ENCODE data around the gene NR6A1. TPM values are rescaled to one million over a fixed set of nuclear protein-coding genes. Genes with fewer than 3 reads are reported as not detected.

The NR6A1 gene
- total RNA-seq, 1 donor from 2014 or later: 302 TPM

DNA sequence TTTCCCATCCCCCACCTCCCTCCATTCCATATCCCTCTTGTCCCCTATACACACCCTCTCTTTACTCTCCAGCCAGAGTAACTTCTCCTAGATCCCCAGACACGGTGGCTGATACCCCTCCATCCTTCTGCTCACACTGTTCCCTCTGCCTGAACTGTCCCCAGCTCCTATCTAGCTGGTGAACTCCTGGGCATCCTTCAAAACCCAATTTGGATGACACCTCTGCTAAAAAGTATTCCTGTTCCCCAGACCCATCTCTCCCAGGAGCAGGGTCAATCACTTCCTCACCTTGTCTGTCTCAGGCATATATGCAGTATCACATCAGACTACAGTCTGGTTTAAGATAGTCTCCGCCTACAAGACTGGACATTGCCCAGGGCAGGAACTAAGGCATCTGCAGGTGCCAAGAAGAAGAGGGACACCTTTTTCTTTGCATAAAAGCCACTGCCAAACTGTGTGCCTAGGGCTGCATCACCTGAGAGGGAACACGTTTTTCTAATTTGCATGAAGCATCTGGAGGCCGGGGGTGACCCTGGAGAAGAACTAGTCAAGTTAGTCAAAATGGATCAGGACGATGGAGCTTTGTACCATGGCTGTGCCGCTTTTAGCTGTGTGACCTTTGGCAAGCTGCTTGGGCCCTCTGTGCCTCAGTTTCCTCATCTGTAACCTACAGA is 291.0 kb downstream of the NR6A1 start:
- peaks cover 2% of the 10 kb centered on the region for H3K9me3 Mint-ChIP-seq
- H3K27me3 Mint-ChIP-seq (ENCODE audit: insufficient read depth, low read depth): peaks cover 10% of the 10 kb centered on the region
- Histone ChIP-seq H3K27me3 (peaks cover 22% of the 10 kb centered on the region), H3K36me3 (no peaks in the 10 kb centered on the region), H3F3A (ENCODE audit: low read depth) (peaks cover 41% of the 10 kb centered on the region), H3K9ac (no peak overlapping the region), H4K20me1 (ENCODE audit: low read depth) (no peaks in the 10 kb centered on the region), H3K9me3 (ENCODE audit: low read depth) (no peaks in the 10 kb centered on the region), H3K27ac (no peak overlapping the region), H3K79me2 (ENCODE audit: low read depth) (no peaks in the 10 kb centered on the region), H3K4me2 (no peak overlapping the region), H3K4me3 (no peak overlapping the region), H2AFZ (replicated peaks) (no peak overlapping the region), H3K4me1 (peaks cover 49% of the 10 kb centered on the region)
- H3K4me3 Mint-ChIP-seq: no peak overlapping the region
- peak overlapping the region; percentile 42 for H3K27ac Mint-ChIP-seq
- no peaks in the 10 kb centered on the region for H3K36me3 Mint-ChIP-seq
- TF ChIP-seq EZH2 (IDR thresholded peaks at IDR 0.05) (no peak), EZH2phosphoT487 (IDR thresholded peaks at IDR 0.05) (no peak)
- TF ChIP-seq, protein P1, sequence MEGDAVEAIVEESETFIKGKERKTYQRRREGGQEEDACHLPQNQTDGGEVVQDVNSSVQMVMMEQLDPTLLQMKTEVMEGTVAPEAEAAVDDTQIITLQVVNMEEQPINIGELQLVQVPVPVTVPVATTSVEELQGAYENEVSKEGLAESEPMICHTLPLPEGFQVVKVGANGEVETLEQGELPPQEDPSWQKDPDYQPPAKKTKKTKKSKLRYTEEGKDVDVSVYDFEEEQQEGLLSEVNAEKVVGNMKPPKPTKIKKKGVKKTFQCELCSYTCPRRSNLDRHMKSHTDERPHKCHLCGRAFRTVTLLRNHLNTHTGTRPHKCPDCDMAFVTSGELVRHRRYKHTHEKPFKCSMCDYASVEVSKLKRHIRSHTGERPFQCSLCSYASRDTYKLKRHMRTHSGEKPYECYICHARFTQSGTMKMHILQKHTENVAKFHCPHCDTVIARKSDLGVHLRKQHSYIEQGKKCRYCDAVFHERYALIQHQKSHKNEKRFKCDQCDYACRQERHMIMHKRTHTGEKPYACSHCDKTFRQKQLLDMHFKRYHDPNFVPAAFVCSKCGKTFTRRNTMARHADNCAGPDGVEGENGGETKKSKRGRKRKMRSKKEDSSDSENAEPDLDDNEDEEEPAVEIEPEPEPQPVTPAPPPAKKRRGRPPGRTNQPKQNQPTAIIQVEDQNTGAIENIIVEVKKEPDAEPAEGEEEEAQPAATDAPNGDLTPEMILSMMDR (IDR thresholded peaks at IDR 0.05): no peak
- DNase-seq (ENCODE audit: low spot score): no peak
- H3K4me1 Mint-ChIP-seq: peaks cover 27% of the 10 kb centered on the region

DNA sequence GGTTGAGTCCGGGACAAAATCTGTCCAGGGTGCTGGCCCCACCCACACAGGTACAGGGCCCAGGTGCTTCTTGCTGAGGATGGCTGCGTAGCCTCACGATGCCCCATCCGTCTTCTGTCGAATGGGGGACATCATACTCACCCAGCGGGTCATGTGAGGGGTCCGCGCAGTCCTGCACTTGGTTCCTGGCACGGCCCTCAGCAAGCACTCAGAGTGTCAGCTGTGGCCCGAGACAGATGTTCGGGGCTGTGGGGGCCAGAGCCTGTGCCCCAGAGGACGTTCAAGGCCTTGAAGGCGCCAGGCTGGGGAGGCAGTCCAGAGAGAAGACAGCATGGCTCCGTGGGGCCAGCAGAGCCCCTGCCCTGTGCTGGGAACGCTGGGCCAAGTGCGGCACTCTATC is 291.7 kb downstream of the NR6A1 start:
- H3K36me3 ChIP-seq: no peaks in the 10 kb centered on the region

DNA sequence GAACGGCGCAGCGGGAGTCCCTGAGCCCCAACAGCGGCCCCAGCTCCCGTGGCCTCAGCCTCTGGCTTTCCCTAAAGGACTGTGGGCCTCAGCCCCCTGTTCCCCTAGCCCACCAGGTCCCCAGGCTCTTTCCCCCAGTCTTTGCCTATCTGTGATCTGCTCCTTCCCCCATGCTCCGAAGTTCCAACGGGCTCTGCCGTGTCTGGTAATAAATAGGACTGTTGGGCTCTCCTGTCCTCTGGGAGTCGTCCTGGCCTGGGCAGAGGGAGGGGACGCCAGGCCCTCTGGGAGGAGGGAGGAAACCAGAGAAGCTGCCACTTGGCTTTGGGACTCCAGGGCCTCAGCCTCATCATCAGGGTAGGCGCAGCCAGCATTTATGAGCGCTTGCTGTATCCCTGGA is 292.8 kb downstream of the NR6A1 start:
- Mint-ChIP-seq H3K9me3 (no peaks in the 10 kb centered on the region), H3K27me3 (ENCODE audit: insufficient read depth, low read depth) (peaks cover 13% of the 10 kb centered on the region), H3K4me3 (peak overlapping the region; percentile 75), H3K4me1 (peaks cover 25% of the 10 kb centered on the region), H3K27ac (peak overlapping the region; percentile 95), H3K36me3 (no peaks in the 10 kb centered on the region)
- Histone ChIP-seq H3K79me2 (ENCODE audit: low read depth) (no peaks in the 10 kb centered on the region), H3K9ac (no peak overlapping the region), H3K27ac (no peak overlapping the region), H3K4me2 (peak overlapping the region; percentile 78), H3K4me1 (peaks cover 50% of the 10 kb centered on the region), H3K4me3 (peak overlapping the region; percentile 42), H3K27me3 (peaks cover 22% of the 10 kb centered on the region), H2AFZ (replicated peaks) (no peak overlapping the region), H4K20me1 (ENCODE audit: low read depth) (no peaks in the 10 kb centered on the region), H3K36me3 (no peaks in the 10 kb centered on the region), H3F3A (ENCODE audit: low read depth) (peaks cover 31% of the 10 kb centered on the region), H3K9me3 (ENCODE audit: low read depth) (no peaks in the 10 kb centered on the region)
- DNase-seq (ENCODE audit: low spot score): peak; percentile 46
- TF ChIP-seq, protein P1 (IDR thresholded peaks at IDR 0.05): no peak
- TF ChIP-seq EZH2phosphoT487 (IDR thresholded peaks at IDR 0.05) (no peak), EZH2 (IDR thresholded peaks at IDR 0.05) (no peak)

More for the DNA sequence above, 291.7 kb downstream of the NR6A1 start:
- H3K9ac ChIP-seq: no peak overlapping the region
- H3K79me2 ChIP-seq (ENCODE audit: low read depth): no peaks in the 10 kb centered on the region
- peaks cover 22% of the 10 kb centered on the region for H3K27me3 ChIP-seq
- no peak overlapping the region for H2AFZ ChIP-seq (replicated peaks)
- H3K27ac Mint-ChIP-seq: no peak overlapping the region
- peaks cover 39% of the 10 kb centered on the region for H3F3A ChIP-seq (ENCODE audit: low read depth)
- no peak for TF ChIP-seq EZH2phosphoT487 (IDR thresholded peaks at IDR 0.05)
- TF ChIP-seq, protein P1 (IDR thresholded peaks at IDR 0.05): no peak
- TF ChIP-seq EZH2 (IDR thresholded peaks at IDR 0.05): no peak
- peaks cover 2% of the 10 kb centered on the region for H3K9me3 Mint-ChIP-seq
- no peak overlapping the region for H3K4me3 ChIP-seq
- no peaks in the 10 kb centered on the region for H4K20me1 ChIP-seq (ENCODE audit: low read depth)
- H3K9me3 ChIP-seq (ENCODE audit: low read depth): no peaks in the 10 kb centered on the region
- no peak for DNase-seq (ENCODE audit: low spot score)
- H3K4me2 ChIP-seq: no peak overlapping the region
- no peak overlapping the region for H3K4me3 Mint-ChIP-seq
- H3K36me3 Mint-ChIP-seq: no peaks in the 10 kb centered on the region
- H3K27ac ChIP-seq: no peak overlapping the region
- peaks cover 10% of the 10 kb centered on the region for H3K27me3 Mint-ChIP-seq (ENCODE audit: insufficient read depth, low read depth)
- peaks cover 27% of the 10 kb centered on the region for H3K4me1 Mint-ChIP-seq
- peaks cover 50% of the 10 kb centered on the region for H3K4me1 ChIP-seq

Measured in neural progenitor cell (in vitro differentiated cells).